Omental fat pad (tissue), 4 donors: ENCODE measurements around the gene MCM9. TPM values are rescaled to one million over a fixed set of nuclear protein-coding genes. Genes with fewer than 3 reads are reported as not detected.

Experiments used
- ATAC-seq: fragments of 150-250 bp; one replicate; pipeline ENCODE4 v1.9.1; 2016; ENCODE audit warnings: mild to moderate bottlenecking, moderate library complexity; ENCODE audit not compliant: low FRiP score
- DNase-seq: peaks from one replicate; pipeline ENCODE4 v3.0.0-alpha.2; 2019; ENCODE audit warnings: low spot score
- CTCF ChIP-seq, 3 donors: fragments of 450-650 bp; IDR thresholded peaks; one replicate each; pipeline ENCODE4 v1.5.1; 2016 to 2017; ENCODE audit warnings: antibody characterized with exemption in 3 of 3, mild to moderate bottlenecking in 3 of 3, moderate library complexity in 2 of 3
- total RNA-seq, 4 donors: library from RNA; depleted of rRNA; stranded (reverse); fragments of >200 nt; gene quantifications; one replicate each; pipeline ENCODE4 v1.1.0, GENCODE V29; 2016

MCM9 gene
- total RNA-seq, 4 donors from 2014 or later, result 12.2 to 25.9 (median 14.3) TPM

- no peak for DNase-seq
- no peak for TF ChIP-seq CTCF (IDR thresholded peaks at IDR 0.05)
- ATAC-seq, result no peak
Measured at GRCh38 chr6:118786596-118787453, 148.1 kb downstream of the MCM9 start.

GRCh38 chr6:118785601-118786000 is 149.4 kb downstream of the MCM9 start:
- DNase-seq (no peak), ATAC-seq (no peak)
- no peak for TF ChIP-seq CTCF (IDR thresholded peaks at IDR 0.05)

GRCh38 chr6:118784641-118785164 is 150.3 kb downstream of the MCM9 start:
- ATAC-seq, result peak; percentile 60

GRCh38 chr6:118783931-118784550 is 150.9 kb downstream of the MCM9 start:
- no peak for TF ChIP-seq CTCF (IDR thresholded peaks at IDR 0.05)
- no peak for DNase-seq
- peak; percentile 44 for ATAC-seq

More at GRCh38 chr6:118784641-118785164, 150.3 kb downstream of the MCM9 start:
- no peak for TF ChIP-seq CTCF (IDR thresholded peaks at IDR 0.05)
- DNase-seq, result no peak

GRCh38 chr6:118782651-118783050 is 152.3 kb downstream of the MCM9 start:
- TF ChIP-seq CTCF (IDR thresholded peaks at IDR 0.05), result no peak
- ATAC-seq (no peak), DNase-seq (no peak)

- TF ChIP-seq CTCF (IDR thresholded peaks at IDR 0.05), result no peak
- no peak for ATAC-seq
- no peak for DNase-seq
Measured at GRCh38 chr6:118781897-118782296, 153.1 kb downstream of the MCM9 start.
